A673 (cell line): Measurements from ENCODE around the gene NR1D1. TPM values are rescaled to one million over a fixed set of nuclear protein-coding genes. Genes with fewer than 3 reads are reported as not detected.
A peak's percentile ranks its signal among the peaks of the same experiment; 100 is the strongest.

Experiments used
- BruUV-seq: library from RNA; stranded (reverse); fragments of 400-500 nt; replicated peaks from 2 replicates; lab custom pipeline; 2021; lab: Mats Ljungman, UMichigan
- CTCF ChIA-PET: fragments of 300-600 bp; sonication (Branson Sonifier 250); formaldehyde crosslinking; loops from one replicate; lab custom pipeline; 2022; ENCODE audit warnings: antibody characterized with exemption; lab: Charles Lee
- POLR2A ChIA-PET: fragments of 300-600 bp; sonication (Branson Sonifier 250); formaldehyde crosslinking; loops from one replicate; lab custom pipeline; 2022; ENCODE audit warnings: antibody characterized with exemption; ENCODE audit not compliant: low non-redundant PET; lab: Charles Lee
- DNase-seq: peaks from one replicate; pipeline ENCODE4 v3.0.0-alpha.2; 2015; ENCODE audit warnings: low spot score
- H3K27ac ChIP-seq: fragments of 200-600 bp; sonication (generic); 2 replicates; pipeline ENCODE4 v1.5.1; 2016; ENCODE audit warnings: mixed run types, low read depth, mild to moderate bottlenecking, mixed read lengths, antibody characterized with exemption, low read length; ENCODE audit not compliant: poor library complexity, severe bottlenecking
- H3K27me3 ChIP-seq: fragments of 200-600 bp; sonication (generic); replicated peaks from 2 replicates; pipeline ENCODE4 v1.6.1; 2017; ENCODE audit warnings: mixed run types, low read depth, mild to moderate bottlenecking, mixed read lengths, antibody characterized with exemption, low read length; ENCODE audit not compliant: insufficient read depth, poor library complexity
- H3K36me3 ChIP-seq: fragments of 200-600 bp; sonication (generic); 2 replicates; pipeline ENCODE4 v1.6.1; 2016; ENCODE audit warnings: mixed run types, mild to moderate bottlenecking, mixed read lengths, antibody characterized with exemption, low read length; ENCODE audit not compliant: insufficient read depth, poor library complexity, severe bottlenecking
- H3K4me1 ChIP-seq: fragments of 200-600 bp; sonication (generic); 2 replicates; pipeline ENCODE4 v1.6.1; 2017; ENCODE audit warnings: mixed run types, mild to moderate bottlenecking, mixed read lengths, antibody characterized with exemption, low read length; ENCODE audit not compliant: insufficient read depth, poor library complexity, severe bottlenecking
- H3K4me3 ChIP-seq: fragments of 200-600 bp; sonication (generic); 2 replicates; pipeline ENCODE4 v1.5.1; 2016; ENCODE audit warnings: low read depth, mixed run types, mild to moderate bottlenecking, mixed read lengths, low read length; ENCODE audit not compliant: poor library complexity, severe bottlenecking
- H3K9me3 ChIP-seq: fragments of 200-600 bp; sonication (generic); 2 replicates; pipeline ENCODE4 v1.6.1; 2016; ENCODE audit warnings: mixed run types, low read depth, mild to moderate bottlenecking, mixed read lengths, antibody characterized with exemption, low read length; ENCODE audit not compliant: poor library complexity, severe bottlenecking
- CTCF ChIP-seq: fragments of 300-800, 200-600 bp; sonication (generic); conservative IDR thresholded peaks from 2 replicates; pipeline ENCODE4 v1.5.1; 2017; ENCODE audit warnings: low read depth, mild to moderate bottlenecking, antibody characterized with exemption, low read length, moderate library complexity, mixed read lengths
- EZH2 ChIP-seq: fragments of 200-600 bp; sonication (generic); IDR thresholded peaks from 2 replicates; pipeline ENCODE4 v1.6.1; 2017; ENCODE audit warnings: borderline replicate concordance, low read depth, mild to moderate bottlenecking, mixed read lengths, antibody characterized with exemption, low read length; ENCODE audit not compliant: poor library complexity, severe bottlenecking
- intact Hi-C: fragments of 100-400 bp; cut with micrococcal nuclease; formaldehyde crosslinking; loops from one replicate; pipeline ENCODE4 v1.10.0; 2022; ENCODE audit not compliant: unreplicated experiment
- total RNA-seq: library from RNA; stranded (reverse); gene quantifications from 2 replicates; pipeline ENCODE4 v1.2.3, GENCODE V29; 2021

The NR1D1 gene
- total RNA-seq, 1 experiment from 2014 or later: 2.6 TPM

- H3K27me3 ChIP-seq: no peaks in the 10 kb centered on the region
- no peak for DNase-seq
- no peak overlapping the region for H3K27ac ChIP-seq
- no TSS peak for BruUV-seq
- TF ChIP-seq EZH2: no peak
- no peak for TF ChIP-seq CTCF
- ChIA-PET POLR2A (no interaction called here), CTCF (interaction anchor here (0.6 to 1.9 kb wide), 10 partner anchors 10 to 502 kb away, joined by 3 to 7 read pairs (median 4); partner anchors contain the start of gene THRA)
- intact Hi-C loops: no loop called here
- peaks cover 23% of the 10 kb centered on the region for H3K4me1 ChIP-seq
- H3K36me3 ChIP-seq: no peaks in the 10 kb centered on the region
- no peak overlapping the region for H3K4me3 ChIP-seq
- no peaks in the 10 kb centered on the region for H3K9me3 ChIP-seq
Observed at GRCh38 chr17:40075942-40076498, 24.4 kb downstream of the NR1D1 start.

- POLR2A ChIA-PET: no interaction called here
- TF ChIP-seq EZH2 (no peak), CTCF (peak; percentile 80)
- peaks cover 29% of the 10 kb centered on the region for H3K4me1 ChIP-seq
- H3K27ac ChIP-seq: no peak overlapping the region
- CTCF ChIA-PET: interaction anchor here (0.6 to 1.9 kb wide), 11 partner anchors 10 to 1670 kb away, joined by 3 to 7 read pairs (median 4); partner anchors contain the start of gene THRA
- no peaks in the 10 kb centered on the region for H3K27me3 ChIP-seq
- DNase-seq: peak; percentile 44
- BruUV-seq: no TSS peak
- intact Hi-C loops: no loop called here
- H3K36me3 ChIP-seq: no peaks in the 10 kb centered on the region
- no peak overlapping the region for H3K4me3 ChIP-seq
- H3K9me3 ChIP-seq: no peaks in the 10 kb centered on the region
Observed at GRCh38 chr17:40075201-40075941, 25.0 kb downstream of the NR1D1 start.

GRCh38 chr17:40074871-40075200 is 25.6 kb downstream of the NR1D1 start:
- BruUV-seq: no TSS peak
- intact Hi-C loops: no loop called here
- ChIA-PET CTCF (interaction anchor here (0.6 to 1.9 kb wide), 3 partner anchors 11 to 1670 kb away, joined by 4 to 6 read pairs (median 6); partner anchors contain the start of gene THRA), POLR2A (no interaction called here)
- Histone ChIP-seq H3K9me3 (no peaks in the 10 kb centered on the region), H3K27ac (no peak overlapping the region), H3K36me3 (no peaks in the 10 kb centered on the region), H3K4me1 (peaks cover 34% of the 10 kb centered on the region), H3K4me3 (no peak overlapping the region), H3K27me3 (no peaks in the 10 kb centered on the region)
- TF ChIP-seq CTCF (no peak), EZH2 (no peak)
- no peak for DNase-seq
